H1 (cell line): ENCODE measurements around the gene PKDREJ. TPM values are rescaled to one million over a fixed set of nuclear protein-coding genes. Genes with fewer than 3 reads are reported as not detected.
A peak's percentile ranks its signal among the peaks of the same experiment; 100 is the strongest.

ENCODE experiments used
- CTCF ChIA-PET: fragments of 300-600 bp; sonication (Branson Sonifier 250); formaldehyde crosslinking; loops from one replicate; lab custom pipeline; 2021; ENCODE audit not compliant: partially characterized antibody; lab: Charles Lee
- POLR2A ChIA-PET: fragments of 300-600 bp; sonication (Branson Sonifier 250); formaldehyde crosslinking; loops from one replicate; lab custom pipeline; 2021; ENCODE audit warnings: inconsistent platforms; ENCODE audit not compliant: partially characterized antibody; lab: Charles Lee
- DNase-seq, 2 experiments: peaks; one replicate each; pipeline versions ENCODE4 v3.0.0 to v3.0.0-alpha.2; 2010 to 2022; ENCODE audit warnings: low spot score in 2 of 2, low read depth in 1 of 2, mixed read lengths in 1 of 2
- FAIRE-seq: peaks from 2 replicates; lab custom pipeline; 2011; peaks lifted over from hg19 to GRCh38; lab: Jason Lieb, UNC
- H2AFZ ChIP-seq: 2 replicates; pipeline ENCODE4 v1.8.1; 2012; ENCODE audit warnings: low read length, inconsistent platforms
- H2AK5ac ChIP-seq: 2 replicates; pipeline ENCODE4 v1.6.1; 2013; ENCODE audit warnings: low read depth, low read length
- H2BK120ac ChIP-seq: replicated peaks from 2 replicates; pipeline ENCODE3; 2013; ENCODE audit warnings: low read depth, low read length, inconsistent platforms
- H2BK12ac ChIP-seq: 2 replicates; pipeline ENCODE4 v1.6.1; 2013; ENCODE audit warnings: low read depth, low read length
- H2BK15ac ChIP-seq: 2 replicates; pipeline ENCODE4 v1.6.1; 2013; ENCODE audit warnings: low read length
- H2BK20ac ChIP-seq: 2 replicates; pipeline ENCODE4 v1.6.1; 2013; ENCODE audit warnings: low read length
- H2BK5ac ChIP-seq: 2 replicates; pipeline ENCODE4 v1.6.1; 2013; ENCODE audit warnings: low read depth, low read length
- H3K14ac ChIP-seq: 2 replicates; pipeline ENCODE4 v1.6.1; 2013; ENCODE audit warnings: inconsistent platforms; ENCODE audit not compliant: insufficient read length
- H3K18ac ChIP-seq: 2 replicates; pipeline ENCODE4 v1.6.1; 2013; ENCODE audit warnings: low read length; ENCODE audit errors: extremely low read depth
- H3K23ac ChIP-seq: 2 replicates; pipeline ENCODE4 v1.6.1; 2013; ENCODE audit warnings: inconsistent platforms; ENCODE audit not compliant: insufficient read length
- H3K23me2 ChIP-seq: 2 replicates; pipeline ENCODE4 v1.6.1; 2013; ENCODE audit warnings: low read depth, low read length
- H3K27ac ChIP-seq: 2 replicates; pipeline ENCODE4 v1.6.1; 2011; ENCODE audit warnings: low read depth, low read length, inconsistent platforms
- H3K27me3 ChIP-seq, 4 experiments: replicated peaks in 1 of 4; 1 replicate in 1 of 4; 2 replicates in 3 of 4; pipeline versions ENCODE4 v1.6.1 to v1.8.1; 2011 to 2013; ENCODE audit warnings: low read length in 3 of 4, mild to moderate bottlenecking in 3 of 4, inconsistent platforms in 2 of 4, mixed read lengths in 2 of 4, moderate library complexity in 1 of 4; ENCODE audit not compliant: control insufficient read depth in 3 of 4, insufficient read depth in 3 of 4; ENCODE audit errors: extremely low read depth in 1 of 4
- H3K36me3 ChIP-seq, 4 experiments: 2 replicates each; pipeline versions ENCODE4 v1.6.1 to v1.8.1; 2011 to 2013; ENCODE audit warnings: mild to moderate bottlenecking in 4 of 4, low read length in 3 of 4, moderate library complexity in 2 of 4, control low read depth in 1 of 4, inconsistent platforms in 1 of 4; ENCODE audit not compliant: insufficient read depth in 4 of 4, control insufficient read depth in 2 of 4
- H3K4ac ChIP-seq: replicated peaks from 2 replicates; pipeline ENCODE3; 2013; ENCODE audit warnings: low read length, low read depth, mixed read lengths, inconsistent platforms; ENCODE audit not compliant: insufficient read length
- H3K4me1 ChIP-seq, 4 experiments: replicated peaks in 1 of 4; 1 replicate in 1 of 4; 2 replicates in 3 of 4; pipeline versions ENCODE4 v1.6.1 to v1.8.1; 2011 to 2013; ENCODE audit warnings: low read length in 3 of 4, inconsistent platforms in 2 of 4, mixed read lengths in 1 of 4; ENCODE audit not compliant: insufficient read depth in 4 of 4, control insufficient read depth in 3 of 4
- H3K4me2 ChIP-seq, 2 experiments: 2 replicates each; pipeline versions ENCODE4 v1.6.1 to v1.8.1; 2011 to 2013; ENCODE audit warnings: low read depth in 2 of 2, low read length in 2 of 2, control low read depth in 1 of 2, inconsistent platforms in 1 of 2, mild to moderate bottlenecking in 1 of 2; ENCODE audit not compliant: insufficient read depth in 1 of 2
- H3K4me3 ChIP-seq, 4 experiments: fragments of 200-600, 300-600 bp in 1 of 4; sonication (generic), shearing (Covaris generic), sonication (Bioruptor Twin) in 1 of 4; 2 replicates each; pipeline versions ENCODE4 v1.5.1 to v1.8.1; 2011 to 2016; ENCODE audit warnings: low read length in 4 of 4, low read depth in 3 of 4, control low read depth in 2 of 4, inconsistent platforms in 2 of 4, mild to moderate bottlenecking in 2 of 4, mixed read lengths in 1 of 4, moderate library complexity in 1 of 4; ENCODE audit not compliant: insufficient read depth in 2 of 4; ENCODE audit errors: extremely low read depth in 1 of 4
- H3K56ac ChIP-seq: replicated peaks from 2 replicates; pipeline ENCODE3; 2013; ENCODE audit warnings: low read depth, mild to moderate bottlenecking, mixed read lengths, low read length, inconsistent platforms; ENCODE audit not compliant: insufficient read length
- H3K79me1 ChIP-seq: 2 replicates; pipeline ENCODE4 v1.6.1; 2013; ENCODE audit warnings: low read depth, low read length, control low read depth
- H3K79me2 ChIP-seq, 2 experiments: 2 replicates each; pipeline versions ENCODE4 v1.6.1 to v1.8.1; 2012 to 2013; ENCODE audit warnings: low read length in 2 of 2, mild to moderate bottlenecking in 2 of 2, inconsistent platforms in 1 of 2; ENCODE audit not compliant: insufficient read depth in 2 of 2, control insufficient read depth in 1 of 2
- H3K9ac ChIP-seq, 4 experiments: replicated peaks in 1 of 4; 1 replicate in 1 of 4; 2 replicates in 3 of 4; pipeline versions ENCODE4 v1.6.1 to v1.8.1; 2011 to 2013; ENCODE audit warnings: low read depth in 3 of 4, low read length in 3 of 4, control low read depth in 2 of 4, mild to moderate bottlenecking in 2 of 4, moderate library complexity in 2 of 4, inconsistent platforms in 1 of 4; ENCODE audit errors: extremely low read depth in 1 of 4
- H3K9me3 ChIP-seq, 2 experiments: 2 replicates each; pipeline versions ENCODE4 v1.6.1 to v1.8.1; 2012 to 2013; ENCODE audit warnings: mild to moderate bottlenecking in 2 of 2, moderate library complexity in 2 of 2, control low read depth in 1 of 2, inconsistent platforms in 1 of 2, low read depth in 1 of 2, low read length in 1 of 2, mixed read lengths in 1 of 2; ENCODE audit not compliant: insufficient read depth in 2 of 2
- H4K20me1 ChIP-seq, 2 experiments: replicated peaks in 1 of 2; 2 replicates each; pipeline versions ENCODE3 to v1.8.1; 2011 to 2013; ENCODE audit warnings: inconsistent platforms in 2 of 2, low read length in 2 of 2, mild to moderate bottlenecking in 1 of 2; ENCODE audit not compliant: insufficient read depth in 2 of 2, control insufficient read depth in 1 of 2
- H4K5ac ChIP-seq: 2 replicates; pipeline ENCODE4 v1.6.1; 2013; ENCODE audit warnings: low read length, low read depth, mixed read lengths, inconsistent platforms; ENCODE audit not compliant: insufficient read length
- H4K8ac ChIP-seq: 2 replicates; pipeline ENCODE4 v1.8.0; 2013; ENCODE audit warnings: mild to moderate bottlenecking, moderate library complexity, low read length, inconsistent platforms; ENCODE audit not compliant: insufficient read depth; ENCODE audit errors: extremely low read depth
- H4K91ac ChIP-seq: replicated peaks from 2 replicates; pipeline ENCODE3; 2013; ENCODE audit warnings: low read length, mixed read lengths, inconsistent platforms; ENCODE audit not compliant: insufficient read length
- CBX5 ChIP-seq: fragments of 300-800, 300-1000 bp; sonication (generic); IDR thresholded peaks from 2 replicates; pipeline ENCODE4 v1.7.1; 2016; ENCODE audit warnings: antibody characterized with exemption, low read length, low read depth
- CHD1 ChIP-seq: IDR thresholded peaks from 2 replicates; pipeline ENCODE4 v1.6.1; 2012; ENCODE audit warnings: low read depth, low read length, improper control_type of control experiment
- FOSL1 ChIP-seq: IDR thresholded peaks from 2 replicates; pipeline ENCODE4 v1.6.1; 2011; ENCODE audit warnings: mild to moderate bottlenecking, low read depth, low read length, moderate library complexity; ENCODE audit not compliant: insufficient read depth
- KDM4A ChIP-seq: IDR thresholded peaks from one replicate; pipeline ENCODE4 v1.7.1; 2012; ENCODE audit warnings: low read depth, mild to moderate bottlenecking, moderate library complexity, low read length, inconsistent platforms; ENCODE audit not compliant: severe bottlenecking
- RBBP5 ChIP-seq: IDR thresholded peaks from 2 replicates; pipeline ENCODE4 v1.7.1; 2012; ENCODE audit warnings: low read depth, mild to moderate bottlenecking, inconsistent platforms, low read length, moderate library complexity, borderline replicate concordance
- RFX5 ChIP-seq: IDR thresholded peaks from 2 replicates; pipeline ENCODE4 v1.6.1; 2011; ENCODE audit warnings: low read depth, low read length, improper control_type of control experiment, borderline replicate concordance
- RNF2 ChIP-seq: fragments of 200-900, 300-1000 bp; sonication (generic); IDR thresholded peaks from 2 replicates; pipeline ENCODE4 v1.7.1; 2016; ENCODE audit warnings: borderline replicate concordance, low read depth, mild to moderate bottlenecking, antibody characterized with exemption, low read length; ENCODE audit not compliant: poor library complexity, severe bottlenecking; ENCODE audit errors: missing control alignments
- SIN3A ChIP-seq, 2 experiments: IDR thresholded peaks in 1 of 2; conservative IDR thresholded peaks in 1 of 2; 2 replicates each; pipeline ENCODE4 v1.6.1; 2011 to 2012; ENCODE audit warnings: low read length in 2 of 2, improper control_type of control experiment in 1 of 2, low read depth in 1 of 2, mild to moderate bottlenecking in 1 of 2
- SIRT6 ChIP-seq: IDR thresholded peaks from one replicate; pipeline ENCODE4 v1.7.1; 2012; ENCODE audit warnings: low read length, inconsistent platforms
- SP1 ChIP-seq: IDR thresholded peaks from 2 replicates; pipeline ENCODE4 v1.6.1; 2011; ENCODE audit warnings: low read depth, low read length
- SP2 ChIP-seq: IDR thresholded peaks from 2 replicates; pipeline ENCODE4 v1.6.1; 2012; ENCODE audit warnings: mild to moderate bottlenecking, low read length, inconsistent platforms
- WGBS, 2 experiments: shearing (Covaris generic) in 1 of 2; methylation state at CpG; one replicate each; pipeline versions ENCODE4 v1.1.6 to v1.1.7; 2013 to 2015; ENCODE audit warnings: low lambda C conversion rate in 2 of 2, mixed read lengths in 2 of 2, inconsistent platforms in 1 of 2, low coverage in 1 of 2, missing lambda C conversion rate in 1 of 2; ENCODE audit not compliant: insufficient replicate concordance in 2 of 2, insufficient coverage in 1 of 2, insufficient read length in 1 of 2; ENCODE audit errors: extremely low coverage in 1 of 2, missing lambda C conversion rate in 1 of 2; 5-methylcytosine and 5-hydroxymethylcytosine counted together
- polyA plus RNA-seq, 7 experiments: library from polyadenylated mRNA; depleted of rRNA in 3 of 7; stranded (reverse) in 5 of 7; unstranded in 2 of 7; fragments of >200 nt in 5 of 7; fragments of 200-250 nt in 2 of 7; gene quantifications; 1 replicate in 5 of 7; 2 replicates in 1 of 7; 4 replicates in 1 of 7; pipeline versions ENCODE4 v1.2.1 to v1.2.3, GENCODE V29; 2011 to 2013; ENCODE audit warnings: missing spikeins in 2 of 7, mixed read lengths in 2 of 7
- total RNA-seq: library from RNA; stranded (reverse); fragmentation: NEBNext Ultra II Directional; extraction: Animal tissue kit (Norgen Biotek cat#: 25700); gene quantifications from 2 replicates; pipeline ENCODE4 v1.2.1, GENCODE V29; 2021

Gene PKDREJ
- total and polyA plus RNA-seq, 2 of the 8 experiments (the other 6 are each of a cell fraction or from before 2014, with no cell fraction given), result 0.02 to 0.04 TPM

- FAIRE-seq, result no peak
- H2BK120ac ChIP-seq, result no peak overlapping the region
- no peak overlapping the region for H2BK20ac ChIP-seq
- TF ChIP-seq FOSL1 (no peak), SP1 (no peak), KDM4A (no peak), RFX5 (no peak), SIN3A (conservative IDR thresholded peaks at IDR 0.05 in 1 of 2, IDR thresholded peaks at IDR 0.05 in 1 of 2; ENCODE audit: low read depth in 1 of 2, low read length in 2 of 2) (no peak), RNF2 (no peak), SIRT6 (no peak), CHD1 (no peak), SP2 (no peak), CBX5 (no peak), RBBP5 (no peak)
- H3K4ac ChIP-seq, result no peak overlapping the region
- no peak overlapping the region for H2AK5ac ChIP-seq
- WGBS, 2 experiments, result 77% methylated on average over 2 of the region's 2 CpGs; no CpG with 5 or more reads in 1 of the 2 experiments
- H3K14ac ChIP-seq, result no peak overlapping the region
- H4K5ac ChIP-seq, result no peak overlapping the region
- no peaks in the 10 kb centered on the region for H3K79me2 ChIP-seq
- no peak overlapping the region for H3K9ac ChIP-seq
- no peak overlapping the region for H3K27ac ChIP-seq
- H2AFZ ChIP-seq, result no peak overlapping the region
- H3K79me1 ChIP-seq, result peaks cover 4% of the 10 kb centered on the region
- CTCF ChIA-PET, result interaction anchor here (1.0 kb wide), 2 partner anchors 12 to 269 kb away, joined by 3 read pairs; no protein-coding TSS in a partner anchor
- peaks cover 3 to 10% (median 8%) of the 10 kb centered on the region in 4 experiments; a peak in 6 of 8 replicates for H3K36me3 ChIP-seq
- H2BK5ac ChIP-seq, result no peak overlapping the region
- H3K27me3 ChIP-seq, result no peaks in the 10 kb centered on the region
- no peaks in the 10 kb centered on the region for H3K9me3 ChIP-seq
- no peak overlapping the region for H3K4me3 ChIP-seq
- no peak overlapping the region for H3K56ac ChIP-seq
- peak overlapping the region; percentile 81 for H4K91ac ChIP-seq
- no peak overlapping the region for H3K18ac ChIP-seq
- H4K8ac ChIP-seq, result no peak overlapping the region; the same call in 1 of the 2 replicates
- H2BK15ac ChIP-seq, result no peak overlapping the region
- no peak overlapping the region for H3K23ac ChIP-seq
- no peak overlapping the region; a peak in 1 of 4 replicates for H3K4me2 ChIP-seq
- DNase-seq, result no peak
- peaks cover 14% of the 10 kb centered on the region for H3K23me2 ChIP-seq
- POLR2A ChIA-PET, result interaction anchor here (1.3 to 2.0 kb wide), 4 partner anchors 8 to 12 kb away, joined by 4 to 7 read pairs (median 5); no protein-coding TSS in a partner anchor
- H2BK12ac ChIP-seq, result no peak overlapping the region
- H4K20me1 ChIP-seq, result peaks cover 2 to 6% of the 10 kb centered on the region in 2 experiments
- H3K4me1 ChIP-seq, result peaks cover 4 to 11% (median 5%) of the 10 kb centered on the region in 4 experiments; a peak in 4 of 7 replicates
These were observed 31.6 kb upstream of the PKDREJ start for GRCh38 chr22:46294784-46295183.
